RWPE2 (cell line): ENCODE data around the gene SART3.

Experiments used
- ATAC-seq: fragments of 200-7000 bp; cut with Tn5 transposase; 3 replicates; pipeline ENCODE4 v1.9.1; 2021; ENCODE audit warnings: low read depth
- DNase-seq: peaks from one replicate; pipeline ENCODE4 v3.0.0-alpha.2; 2020; ENCODE audit warnings: low spot score
- H3K27ac ChIP-seq: fragments of 450-650 bp; 2 replicates; pipeline ENCODE4 v1.5.1; 2017; ENCODE audit warnings: mild to moderate bottlenecking; ENCODE audit not compliant: poor library complexity, severe bottlenecking
- H3K27me3 ChIP-seq: fragments of 250-450 bp; sonication (Bioruptor Pico); 2 replicates; pipeline ENCODE4 v1.5.1; 2021; ENCODE audit warnings: mild to moderate bottlenecking, moderate library complexity; ENCODE audit not compliant: insufficient read depth, poor library complexity, severe bottlenecking
- H3K36me3 ChIP-seq: fragments of 250-450 bp; sonication (Bioruptor Pico); 2 replicates; pipeline ENCODE4 v1.5.1; 2020; ENCODE audit warnings: low read depth, mild to moderate bottlenecking, moderate library complexity
- H3K4me1 ChIP-seq: fragments of 250-450 bp; sonication (Bioruptor Pico); 2 replicates; pipeline ENCODE4 v1.5.1; 2021; ENCODE audit warnings: mild to moderate bottlenecking, moderate library complexity; ENCODE audit not compliant: insufficient read depth, poor library complexity, severe bottlenecking
- H3K4me3 ChIP-seq: fragments of 250-450 bp; sonication (Bioruptor Pico); 2 replicates; pipeline ENCODE4 v1.5.1; 2021; ENCODE audit warnings: mild to moderate bottlenecking, moderate library complexity; ENCODE audit not compliant: severe bottlenecking
- H3K9me3 ChIP-seq: fragments of 250-450 bp; sonication (Bioruptor Pico); 2 replicates; pipeline ENCODE4 v1.5.1; 2021; ENCODE audit warnings: mild to moderate bottlenecking, moderate library complexity; ENCODE audit not compliant: severe bottlenecking
- TF ChIP-seq, protein P1 (sequence below): fragments of 450-650 bp; IDR thresholded peaks from one replicate; pipeline ENCODE4 v1.5.1; 2017; ENCODE audit warnings: mild to moderate bottlenecking, moderate library complexity; ENCODE audit not compliant: poor library complexity, severe bottlenecking

SART3 gene

DNA sequence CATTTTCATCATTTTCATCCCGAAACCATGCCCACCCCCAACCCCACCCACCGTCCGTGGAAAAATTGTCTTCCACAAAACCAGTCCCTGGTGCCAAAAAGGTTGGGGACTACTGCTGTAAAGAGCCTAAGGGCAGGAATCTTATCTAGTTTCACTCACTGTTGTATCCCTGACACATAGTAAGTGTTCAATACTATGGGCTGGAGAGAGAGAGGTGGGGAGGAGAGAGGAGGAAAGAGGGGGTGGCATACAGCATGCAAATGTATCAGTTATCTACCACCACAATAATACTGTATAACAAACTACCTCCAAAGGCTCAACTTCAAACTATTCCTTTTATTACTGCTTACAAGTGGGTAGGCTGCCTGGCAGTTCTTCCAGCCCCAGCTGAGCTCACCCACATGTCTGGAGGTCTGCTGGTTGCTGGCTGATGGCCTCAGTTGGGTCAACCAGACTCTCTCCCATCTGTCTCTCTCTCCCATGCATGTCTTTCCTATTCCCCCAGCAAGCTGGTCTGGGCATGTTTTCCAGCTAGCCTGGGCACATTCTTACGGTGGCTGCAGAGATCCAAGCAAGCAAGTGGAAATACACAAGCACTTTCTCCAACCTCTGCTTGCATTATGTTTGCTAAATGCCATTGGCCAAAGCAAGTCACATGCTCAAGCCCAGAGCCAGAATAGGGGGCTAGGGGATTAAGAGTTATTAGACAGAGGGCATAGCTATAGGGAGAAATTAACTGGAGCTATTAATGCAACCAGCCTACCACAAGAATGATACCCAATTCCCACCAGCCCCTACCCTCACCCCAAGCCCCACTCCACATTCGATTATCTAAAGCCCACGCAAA is 77.5 kb downstream of the SART3 start:
- no peaks in the 10 kb centered on the region for H3K9me3 ChIP-seq
- peaks cover 24% of the 10 kb centered on the region for H3K4me1 ChIP-seq
- ATAC-seq (peak; percentile 38), DNase-seq (no peak)
- peak overlapping the region; percentile 94 for H3K27ac ChIP-seq
- no peaks in the 10 kb centered on the region for H3K27me3 ChIP-seq
- no peaks in the 10 kb centered on the region for H3K36me3 ChIP-seq
- TF ChIP-seq, protein P1, sequence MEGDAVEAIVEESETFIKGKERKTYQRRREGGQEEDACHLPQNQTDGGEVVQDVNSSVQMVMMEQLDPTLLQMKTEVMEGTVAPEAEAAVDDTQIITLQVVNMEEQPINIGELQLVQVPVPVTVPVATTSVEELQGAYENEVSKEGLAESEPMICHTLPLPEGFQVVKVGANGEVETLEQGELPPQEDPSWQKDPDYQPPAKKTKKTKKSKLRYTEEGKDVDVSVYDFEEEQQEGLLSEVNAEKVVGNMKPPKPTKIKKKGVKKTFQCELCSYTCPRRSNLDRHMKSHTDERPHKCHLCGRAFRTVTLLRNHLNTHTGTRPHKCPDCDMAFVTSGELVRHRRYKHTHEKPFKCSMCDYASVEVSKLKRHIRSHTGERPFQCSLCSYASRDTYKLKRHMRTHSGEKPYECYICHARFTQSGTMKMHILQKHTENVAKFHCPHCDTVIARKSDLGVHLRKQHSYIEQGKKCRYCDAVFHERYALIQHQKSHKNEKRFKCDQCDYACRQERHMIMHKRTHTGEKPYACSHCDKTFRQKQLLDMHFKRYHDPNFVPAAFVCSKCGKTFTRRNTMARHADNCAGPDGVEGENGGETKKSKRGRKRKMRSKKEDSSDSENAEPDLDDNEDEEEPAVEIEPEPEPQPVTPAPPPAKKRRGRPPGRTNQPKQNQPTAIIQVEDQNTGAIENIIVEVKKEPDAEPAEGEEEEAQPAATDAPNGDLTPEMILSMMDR, result no peak
- H3K4me3 ChIP-seq, result no peak overlapping the region

DNA sequence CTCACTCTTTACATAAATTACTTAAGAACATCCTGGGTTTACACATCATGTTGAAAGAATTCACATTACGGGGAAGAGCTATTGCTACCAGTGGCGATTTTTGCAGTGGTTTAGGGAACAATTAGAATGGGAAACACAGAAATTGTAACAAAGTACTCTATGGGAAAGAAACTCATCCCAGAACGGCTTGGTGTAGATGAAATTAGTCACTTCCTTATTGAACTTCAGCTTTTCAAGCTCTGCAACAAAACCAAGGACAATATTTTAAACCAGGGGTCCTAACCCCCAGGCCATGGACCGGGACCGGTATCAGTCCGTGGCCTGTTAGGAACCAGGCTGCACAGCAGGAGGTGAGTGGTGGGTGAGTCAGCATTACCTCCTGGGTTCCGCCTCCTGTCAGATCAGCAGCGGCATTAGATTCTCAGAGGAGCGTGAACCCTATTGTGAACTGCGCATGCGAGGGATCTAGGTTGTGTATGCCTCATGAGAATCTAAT is 78.2 kb downstream of the SART3 start:
- peak overlapping the region; percentile 94 for H3K27ac ChIP-seq

DNA sequence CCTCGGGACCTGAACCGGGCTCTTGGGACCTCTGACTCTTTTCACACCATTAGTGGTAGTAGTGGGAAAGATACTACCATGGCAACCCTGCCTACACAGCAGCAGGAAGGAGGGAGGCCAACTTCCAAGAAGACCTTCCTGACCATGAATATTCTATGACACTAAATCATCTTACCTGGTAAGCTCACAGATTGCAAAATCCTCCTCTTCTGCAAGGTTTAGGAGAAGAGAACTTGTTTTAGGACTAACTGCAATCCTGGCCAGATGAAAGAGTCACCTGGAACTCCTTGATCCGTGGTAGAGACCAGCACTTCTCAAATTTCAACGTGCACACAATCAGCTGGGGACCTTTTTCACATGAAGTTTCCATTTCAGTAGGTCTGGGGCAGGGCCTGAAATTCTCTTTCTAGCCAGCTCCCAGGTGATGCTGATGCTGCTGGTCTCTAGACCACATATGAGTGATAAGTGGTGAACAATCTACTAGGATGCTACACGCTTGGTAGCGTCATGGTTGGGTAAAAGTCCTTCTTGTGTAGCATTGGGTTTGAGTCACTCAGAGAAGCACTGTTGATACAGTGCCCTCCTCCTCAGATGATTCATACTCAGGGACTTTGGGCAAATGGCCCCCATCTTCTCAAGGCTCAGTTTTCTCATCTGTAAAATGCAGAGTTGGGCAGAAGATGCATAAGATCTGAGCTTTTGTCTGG is 81.5 kb downstream of the SART3 start:
- Histone ChIP-seq H3K4me3 (no peak overlapping the region), H3K36me3 (no peaks in the 10 kb centered on the region), H3K27me3 (no peaks in the 10 kb centered on the region), H3K27ac (no peak overlapping the region), H3K4me1 (peaks cover 24% of the 10 kb centered on the region), H3K9me3 (no peaks in the 10 kb centered on the region)
- no peak for ATAC-seq
- no peak for DNase-seq
- TF ChIP-seq, protein P1, result no peak

More for the DNA sequence above, 78.2 kb downstream of the SART3 start:
- TF ChIP-seq, protein P1, result no peak
- no peak overlapping the region for H3K4me3 ChIP-seq
- H3K27me3 ChIP-seq, result no peaks in the 10 kb centered on the region
- peak; percentile 87 for ATAC-seq
- H3K4me1 ChIP-seq, result peaks cover 24% of the 10 kb centered on the region
- no peaks in the 10 kb centered on the region for H3K36me3 ChIP-seq
- DNase-seq, result peak; percentile 78
- no peaks in the 10 kb centered on the region for H3K9me3 ChIP-seq

DNA sequence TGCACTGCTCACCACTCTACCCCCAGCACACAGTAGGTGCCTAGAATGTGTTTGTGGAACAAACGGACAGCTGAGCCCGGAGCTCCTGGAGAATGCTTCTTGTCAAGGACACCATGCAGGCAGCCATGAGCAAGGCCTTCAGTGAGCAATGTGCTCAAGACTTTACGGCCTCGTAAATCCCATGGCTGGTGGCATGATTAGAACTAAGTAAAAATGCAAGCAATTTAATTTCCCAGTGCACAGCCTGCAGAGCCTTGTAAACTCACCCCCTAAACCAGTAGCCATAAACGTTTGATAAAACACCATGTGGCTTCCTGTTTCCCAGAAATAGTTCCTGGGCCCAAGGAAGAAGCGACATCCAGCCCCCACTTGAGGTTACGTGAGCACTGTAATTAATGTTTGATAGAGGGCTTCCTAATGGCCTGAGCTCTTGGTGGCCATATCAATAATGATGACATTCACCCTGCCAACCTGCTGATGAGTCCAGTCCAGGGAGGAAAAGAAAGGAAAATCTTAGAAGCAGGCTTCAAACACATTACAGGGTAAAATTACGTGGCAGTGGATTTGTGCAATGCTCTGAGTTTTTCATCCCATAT is 82.3 kb downstream of the SART3 start:
- no peaks in the 10 kb centered on the region for H3K36me3 ChIP-seq
- H3K4me3 ChIP-seq, result no peak overlapping the region
- H3K27ac ChIP-seq, result no peak overlapping the region
- no peaks in the 10 kb centered on the region for H3K27me3 ChIP-seq
- peaks cover 17% of the 10 kb centered on the region for H3K4me1 ChIP-seq
- no peak for DNase-seq
- ATAC-seq, result no peak
- TF ChIP-seq, protein P1, result no peak
- H3K9me3 ChIP-seq, result no peaks in the 10 kb centered on the region
